HG03159 (cell line): ENCODE results near the gene MAST2.
A peak's percentile ranks its signal among the peaks of the same experiment; 100 is the strongest.

Source experiments
- ATAC-seq: cut with Tn5 transposase; IDR thresholded peaks from one replicate; pipeline ENCODE4 v1.9.1; 2021; ENCODE audit warnings: mild to moderate bottlenecking, moderate library complexity; ENCODE audit not compliant: unreplicated experiment

Gene MAST2

GRCh38 chr1:46013581-46013980, 210.2 kb downstream of the MAST2 start:
- ATAC-seq, result no peak

- ATAC-seq, result no peak
Measured at GRCh38 chr1:46017876-46018503, 214.6 kb downstream of the MAST2 start.

- ATAC-seq, result no peak
Measured at GRCh38 chr1:46019348-46019747, 215.9 kb downstream of the MAST2 start.

- no peak for ATAC-seq
Measured at GRCh38 chr1:46020010-46020409, 216.6 kb downstream of the MAST2 start.

GRCh38 chr1:46021046-46021996, 217.9 kb downstream of the MAST2 start:
- no peak for ATAC-seq

GRCh38 chr1:46026531-46026930, 223.1 kb downstream of the MAST2 start:
- ATAC-seq, result no peak

- ATAC-seq, result no peak
Measured at GRCh38 chr1:46027788-46028573, 224.6 kb downstream of the MAST2 start.

GRCh38 chr1:46030074-46030870, 226.9 kb downstream of the MAST2 start:
- ATAC-seq, result no peak

- no peak for ATAC-seq
Measured at GRCh38 chr1:46030876-46031660, 227.7 kb downstream of the MAST2 start.

- ATAC-seq, result no peak
Measured at GRCh38 chr1:46034601-46035516, 231.4 kb downstream of the MAST2 start.

- peak; percentile 60 for ATAC-seq
Measured at GRCh38 chr1:46036894-46037839, 233.8 kb downstream of the MAST2 start.

- ATAC-seq, result no peak
Measured at GRCh38 chr1:46039571-46040052, 236.2 kb downstream of the MAST2 start.

- no peak for ATAC-seq
Measured at GRCh38 chr1:46041551-46041950, 238.1 kb downstream of the MAST2 start.

GRCh38 chr1:46041974-46042373, 238.6 kb downstream of the MAST2 start:
- ATAC-seq, result no peak

- peak; percentile 81 for ATAC-seq
Measured at GRCh38 chr1:46043458-46044017, 240.1 kb downstream of the MAST2 start.

- no peak for ATAC-seq
Measured at GRCh38 chr1:46044116-46044515, 240.7 kb downstream of the MAST2 start.

- no peak for ATAC-seq
Measured at GRCh38 chr1:46053734-46054133, 250.3 kb downstream of the MAST2 start.
